Effector CD8-positive, alpha-beta T cell (primary cell): Measurements from ENCODE around the gene SORCS2.
"Not testable (repeated sequence)": the region's sequence is repeated elsewhere in the genome, so short reads cannot be mapped to it uniquely, and the experiment has no call there.

ENCODE experiments used
- DNase-seq: peaks from one replicate; lab custom pipeline; 2025; lab: John Stamatoyannopoulos, UW

SORCS2 gene

DNA sequence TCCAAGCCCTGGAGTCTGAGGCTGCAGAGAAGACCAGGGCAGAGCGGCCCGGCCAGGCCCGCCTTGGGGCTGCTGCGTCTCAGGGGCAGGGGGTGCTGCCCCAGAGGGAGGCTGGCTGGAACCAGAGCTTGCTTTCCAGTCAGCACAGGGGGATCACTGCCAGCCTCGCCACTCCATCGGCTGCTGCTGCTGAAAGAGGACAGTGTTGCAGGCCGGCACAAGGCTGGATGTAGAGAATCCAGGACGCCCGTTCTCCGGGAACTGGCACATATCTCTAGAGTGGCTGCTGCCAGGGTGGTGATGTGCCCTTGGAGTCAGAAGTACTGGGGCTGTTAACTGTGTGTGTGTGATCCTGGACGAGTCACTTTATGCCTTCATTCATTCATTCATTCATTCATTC is 31.9 kb upstream of the SORCS2 start:
- DNase-seq, result no peak

DNA sequence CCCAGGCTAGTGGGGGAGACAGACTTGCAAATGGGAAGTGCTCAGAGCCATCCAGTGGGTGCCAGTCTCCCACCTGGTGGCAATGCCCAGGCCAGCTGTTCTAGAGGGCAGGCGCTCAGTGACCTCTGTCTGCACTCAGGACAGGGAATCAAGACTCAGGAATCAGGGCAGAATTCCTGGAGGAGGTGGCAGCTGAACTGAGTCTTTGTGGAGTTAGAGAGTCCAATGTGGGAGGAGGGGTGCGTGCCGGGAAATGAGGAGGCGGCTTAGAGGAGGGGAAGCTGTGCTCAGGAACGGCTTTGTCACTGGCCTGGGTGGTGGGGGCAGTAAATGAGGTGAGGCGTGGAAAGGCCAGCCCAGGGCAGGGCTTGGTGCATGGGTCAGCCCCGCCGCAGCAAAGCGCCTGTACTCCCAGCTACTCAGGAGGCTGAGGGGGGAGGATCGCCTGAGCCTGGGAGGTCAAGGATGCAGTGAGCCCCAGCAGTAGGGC is 31.3 kb upstream of the SORCS2 start:
- DNase-seq, result no peak

DNA sequence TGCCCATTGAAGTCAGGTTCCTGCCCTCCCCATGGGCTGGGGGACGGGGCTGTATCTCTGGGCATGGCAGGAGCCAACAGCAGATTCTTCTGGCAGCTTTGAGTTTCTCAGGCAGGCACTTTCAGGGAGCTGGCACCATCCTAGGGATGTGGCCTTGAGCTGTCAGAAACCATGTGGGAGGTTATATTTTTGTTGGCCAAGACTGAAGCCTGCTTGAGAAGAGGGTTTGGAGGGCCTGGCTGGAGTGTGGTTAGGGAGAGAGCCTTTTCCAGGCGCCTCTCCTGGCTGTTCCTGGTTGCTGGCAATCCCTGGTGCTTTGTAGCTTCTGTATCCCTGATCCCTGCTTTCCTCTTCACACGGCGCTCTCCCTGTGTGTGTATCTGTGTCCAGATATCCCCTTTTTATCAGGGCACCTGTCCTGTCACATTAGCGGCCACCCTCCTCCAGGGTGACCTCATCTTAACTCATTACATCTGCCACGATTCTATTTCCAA is 30.6 kb upstream of the SORCS2 start:
- DNase-seq, result no peak

DNA sequence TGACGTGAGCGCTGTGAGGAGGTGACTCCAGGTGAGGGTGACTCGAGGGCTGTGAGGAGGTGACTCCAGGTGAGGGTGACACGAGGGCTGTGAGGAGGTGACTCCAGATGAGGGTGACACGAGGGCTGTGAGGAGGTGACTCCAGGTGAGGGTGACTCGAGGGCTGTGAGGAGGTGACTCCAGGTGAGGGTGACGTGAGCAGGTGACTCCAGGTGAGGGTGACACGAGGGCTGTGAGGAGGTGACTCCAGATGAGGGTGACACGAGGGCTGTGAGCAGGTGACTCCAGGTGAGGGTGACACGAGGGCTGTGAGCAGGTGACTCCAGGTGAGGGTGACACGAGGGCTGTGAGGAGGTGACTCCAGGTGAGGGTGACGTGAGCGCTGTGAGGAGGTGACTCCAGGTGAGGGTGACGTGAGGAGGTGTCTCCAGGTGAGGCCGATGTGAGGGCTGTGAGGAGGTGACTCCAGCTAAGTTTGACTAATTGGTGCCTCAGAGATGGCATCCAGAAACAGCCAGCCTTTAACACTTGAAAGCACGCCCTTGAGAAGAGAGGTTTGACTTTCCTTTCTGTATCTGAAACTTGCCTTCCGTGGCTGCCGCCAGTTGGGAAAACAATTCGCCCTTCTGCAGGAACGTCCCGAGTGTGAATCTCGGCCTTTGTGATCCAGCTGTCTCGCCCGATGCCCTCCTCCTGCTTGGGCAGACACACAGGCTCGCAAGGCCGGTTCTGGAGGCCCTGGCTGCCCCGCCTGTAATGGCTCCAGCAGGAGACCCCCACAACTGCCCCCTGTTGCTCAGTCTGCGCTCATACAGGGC is 27.1 kb upstream of the SORCS2 start:
- not testable (repeated sequence) for DNase-seq

DNA sequence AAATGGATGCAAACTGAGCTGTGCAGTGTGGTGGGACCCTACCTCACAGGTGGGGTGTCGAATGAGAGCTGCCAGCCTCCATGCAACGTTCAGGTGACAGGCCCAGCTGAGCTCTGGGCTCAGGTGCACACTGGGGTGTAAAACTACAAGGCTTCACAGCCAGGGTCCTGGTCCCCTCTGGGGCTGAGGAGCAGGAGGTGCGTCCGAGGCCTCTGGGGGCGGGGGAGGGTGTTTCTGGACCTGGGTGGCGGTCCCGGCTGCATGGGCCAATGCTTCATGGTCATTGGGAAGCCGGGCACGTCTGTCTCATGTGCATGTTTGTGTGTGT is 26.5 kb upstream of the SORCS2 start:
- DNase-seq, result no peak

DNA sequence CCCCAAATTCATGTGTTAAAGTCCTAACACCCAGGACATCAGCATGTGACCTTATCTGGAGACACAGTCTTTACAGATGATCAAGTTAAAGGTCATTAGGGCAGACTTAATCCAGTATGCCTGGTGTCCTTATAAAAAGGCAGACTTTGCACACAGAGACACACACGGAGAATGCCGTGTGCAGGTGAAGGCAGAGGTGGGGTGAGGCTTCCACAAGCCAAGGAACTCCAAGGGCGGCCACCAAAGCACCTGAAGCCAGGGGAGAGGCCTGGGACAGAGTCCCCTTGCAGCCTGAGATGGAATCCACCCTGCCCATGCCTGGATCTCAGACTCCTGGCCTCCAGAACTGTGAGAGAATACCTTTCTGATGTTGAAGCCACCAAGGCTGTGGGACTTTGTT is 26.1 kb upstream of the SORCS2 start:
- no peak for DNase-seq

DNA sequence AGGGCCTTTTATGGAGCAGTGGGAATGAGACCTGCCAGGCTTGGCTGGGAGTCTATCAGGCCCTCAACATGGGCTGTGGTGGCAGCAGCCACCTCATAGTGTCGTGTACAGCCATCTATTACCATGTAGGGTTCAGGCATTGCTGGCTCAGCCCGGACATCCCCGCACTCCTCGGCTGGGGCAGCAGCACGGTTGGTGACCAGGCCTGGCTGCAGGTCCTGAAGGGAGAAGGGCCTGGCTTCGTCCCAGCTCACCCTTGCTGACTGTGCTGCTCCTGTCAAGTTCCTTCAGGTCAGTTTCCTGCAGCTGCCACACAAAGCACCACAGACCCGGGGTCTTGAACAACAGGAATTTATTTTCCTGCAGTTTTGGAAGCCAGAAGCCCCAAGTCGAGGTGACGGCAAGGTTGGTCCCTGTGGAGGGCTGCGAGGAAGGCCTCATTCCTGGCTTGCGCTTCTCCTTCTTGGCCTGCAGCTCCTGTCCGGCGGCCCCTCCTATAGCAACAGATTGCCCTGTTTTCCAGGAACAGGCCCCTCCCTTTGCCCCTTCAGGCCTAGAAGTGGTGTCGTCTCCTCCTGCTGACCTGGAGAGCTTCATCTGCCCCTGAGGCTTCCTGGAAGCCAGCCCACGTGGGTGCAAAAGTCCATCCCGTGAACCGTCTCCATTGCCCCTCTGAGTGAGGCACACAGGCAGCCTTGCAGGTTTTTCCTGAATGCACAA is 25.2 kb upstream of the SORCS2 start:
- DNase-seq, result no peak

DNA sequence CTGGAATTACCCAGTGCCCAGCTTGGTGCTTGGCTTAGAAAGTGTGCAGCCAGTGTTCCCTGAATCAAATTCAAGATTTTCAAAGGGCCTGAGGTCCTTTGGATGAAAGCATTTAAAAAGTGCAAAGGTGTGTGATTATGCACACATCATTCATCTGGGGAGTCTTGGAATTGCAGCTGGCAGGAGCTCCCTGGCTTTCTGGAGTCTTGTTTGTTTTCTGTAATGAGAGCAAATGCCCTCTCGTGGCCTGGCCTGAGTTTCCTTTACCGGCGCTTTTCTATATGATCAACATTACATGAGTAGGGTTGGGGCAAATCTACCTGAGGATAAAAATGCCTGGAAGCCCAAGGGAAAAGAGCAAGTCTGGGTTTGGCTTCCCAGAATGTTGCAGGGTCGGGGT is 24.6 kb upstream of the SORCS2 start:
- DNase-seq, result no peak

DNA sequence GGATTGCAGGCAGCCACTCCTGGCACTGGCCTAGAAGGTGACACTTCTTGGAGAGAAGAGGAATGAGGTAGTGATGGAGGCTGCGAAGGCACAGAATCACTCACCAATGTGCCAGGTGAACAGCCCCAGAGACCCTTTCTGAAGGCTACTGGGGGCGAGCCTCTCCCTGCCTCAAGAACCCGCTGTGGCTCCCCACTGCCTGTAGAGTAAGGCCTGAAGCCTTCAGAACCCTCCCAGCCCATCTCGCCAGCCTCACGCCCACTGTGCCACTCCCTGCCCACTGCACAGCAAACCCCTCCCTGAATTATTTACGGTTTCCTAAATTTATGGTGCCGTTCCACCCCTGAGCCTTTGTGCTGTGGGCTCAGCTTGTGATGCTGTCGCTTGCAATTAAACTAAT is 24.2 kb upstream of the SORCS2 start:
- DNase-seq, result no peak

DNA sequence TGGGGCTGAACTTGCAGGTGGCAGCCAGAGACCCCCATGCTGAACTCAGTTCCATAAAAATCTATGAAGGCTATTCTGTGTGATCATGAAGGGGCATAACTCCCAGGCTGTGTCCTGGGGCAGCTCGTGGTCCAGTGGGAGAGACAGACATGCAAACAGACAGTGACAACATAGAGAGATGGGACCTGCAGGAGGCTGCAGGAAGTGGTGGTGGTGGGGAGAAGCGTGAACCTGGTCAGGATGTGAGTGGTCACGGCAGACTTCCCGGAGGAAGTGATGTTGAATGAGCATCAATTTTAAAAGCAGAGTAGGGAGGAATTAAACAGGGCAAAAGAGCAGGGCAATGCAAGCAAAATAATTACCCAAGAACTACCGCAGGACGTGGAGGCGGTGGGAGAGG is 23.2 kb upstream of the SORCS2 start:
- no peak for DNase-seq

DNA sequence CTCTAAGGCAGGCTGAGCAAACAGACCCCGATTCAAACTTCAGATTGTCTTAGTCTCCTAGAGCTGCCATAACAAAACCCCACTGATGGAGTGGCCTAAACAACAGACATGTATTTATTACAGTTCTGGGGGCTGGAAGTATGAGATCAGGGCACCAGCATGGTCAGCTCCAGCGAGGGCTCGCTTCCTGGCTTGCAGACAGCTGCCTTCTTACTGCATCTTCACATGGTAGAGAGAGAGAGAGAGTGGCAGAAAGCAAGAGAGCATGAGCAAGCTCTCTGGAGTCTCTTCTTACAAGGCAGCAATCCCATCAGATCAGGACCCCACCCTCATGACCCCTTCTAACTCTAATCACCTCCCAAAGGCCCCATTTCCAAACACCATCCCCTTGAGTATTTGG is 22.3 kb upstream of the SORCS2 start:
- no peak for DNase-seq

DNA sequence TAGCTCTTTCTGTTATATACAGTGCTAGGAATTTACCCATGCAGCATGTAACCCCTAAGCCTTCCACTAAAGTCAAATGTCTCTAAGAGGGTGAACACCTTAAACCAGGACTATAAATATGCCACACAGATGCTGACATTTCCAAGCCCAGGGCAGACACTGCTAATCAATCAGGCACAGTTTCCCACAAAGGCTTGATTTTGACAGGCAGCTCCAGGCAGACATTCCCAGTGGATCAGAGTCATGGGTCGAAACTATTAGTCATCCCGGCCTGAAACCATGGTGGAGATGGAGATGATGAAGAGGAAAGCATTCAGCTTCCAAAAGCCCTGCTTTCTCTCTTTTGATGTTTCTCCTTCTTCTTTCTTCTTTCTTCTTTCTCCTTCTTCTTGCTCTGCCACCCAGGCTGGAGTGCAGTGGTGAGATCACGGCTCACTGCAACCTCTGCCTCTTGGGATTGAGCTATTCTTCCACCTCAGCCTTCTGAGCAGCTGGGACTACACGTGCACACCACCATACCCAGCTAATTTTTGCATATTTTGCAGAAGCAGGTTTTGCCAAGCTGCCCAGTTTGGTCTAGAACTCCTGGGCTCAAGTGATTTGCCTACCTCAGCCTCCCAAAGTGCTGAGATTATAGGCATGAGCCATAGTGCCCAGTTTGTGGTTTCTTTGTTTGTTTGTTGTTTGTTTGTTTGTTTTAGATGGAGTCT is 21.0 kb upstream of the SORCS2 start:
- no peak for DNase-seq

DNA sequence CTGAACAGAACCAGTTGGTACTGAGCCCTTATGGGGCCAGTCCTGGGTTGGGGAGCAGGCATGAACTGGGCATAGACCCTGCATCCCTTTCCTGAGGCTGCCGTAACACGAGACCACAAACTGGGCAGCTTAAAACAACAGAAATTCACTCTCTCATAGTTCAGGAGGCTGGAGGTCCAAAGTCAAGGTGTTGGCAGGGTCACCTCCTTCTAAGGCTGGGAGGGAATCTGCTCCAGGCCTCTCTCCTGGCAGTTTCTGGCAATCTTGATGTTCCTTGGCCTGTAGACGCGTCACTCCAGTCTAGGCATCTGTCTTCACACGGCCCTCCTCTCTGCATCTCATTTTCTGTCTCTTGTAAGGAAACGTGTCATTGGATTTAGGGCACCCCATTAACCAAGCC is 19.8 kb upstream of the SORCS2 start:
- no peak for DNase-seq

DNA sequence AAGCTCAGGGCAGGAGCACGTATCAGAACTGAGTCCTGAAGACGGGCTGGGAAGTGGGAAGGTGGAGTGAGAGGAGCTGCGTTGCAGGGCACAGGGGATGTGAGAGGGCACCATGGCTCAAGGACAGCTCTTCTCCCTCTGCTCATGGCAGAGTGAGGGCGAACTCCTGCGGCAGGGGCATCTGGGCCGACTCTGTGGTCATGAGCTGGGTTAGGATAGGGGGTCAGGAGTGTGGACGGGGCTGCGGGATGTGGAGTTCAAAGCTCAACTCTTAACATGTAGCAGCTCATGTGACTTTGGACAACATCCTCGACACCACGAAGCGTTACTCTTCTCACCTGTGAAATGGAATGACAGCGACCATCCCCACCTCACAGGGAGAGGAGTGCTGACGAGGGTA is 19.4 kb upstream of the SORCS2 start:
- no peak for DNase-seq

DNA sequence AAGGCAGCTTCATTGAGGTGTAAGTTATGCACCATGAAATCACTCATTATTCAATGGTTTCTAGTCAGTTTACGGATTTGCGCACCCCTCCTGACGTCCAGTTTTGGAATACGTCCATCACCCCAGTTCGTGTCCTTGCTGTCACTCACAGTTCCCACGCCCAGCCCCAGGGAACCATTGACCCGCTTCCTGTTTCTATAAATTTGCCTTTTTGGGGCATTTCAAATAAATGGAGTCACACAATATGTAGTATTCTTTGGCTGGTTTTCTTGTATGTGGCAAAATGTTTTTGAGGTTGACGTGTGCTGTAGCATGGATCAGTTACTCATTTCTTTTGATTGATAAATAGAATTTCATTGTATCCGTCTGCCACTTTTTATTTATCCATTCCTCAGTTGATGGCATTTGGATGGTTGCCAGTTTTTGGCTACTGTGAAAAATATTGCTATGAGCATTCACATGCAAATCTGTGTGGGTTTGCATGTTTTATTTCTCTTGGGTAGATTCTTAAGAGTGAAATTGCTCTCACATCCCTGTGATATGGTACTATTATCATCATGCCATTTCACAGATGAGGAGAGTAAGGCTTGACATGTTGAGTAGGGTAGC is 18.4 kb upstream of the SORCS2 start:
- no peak for DNase-seq

DNA sequence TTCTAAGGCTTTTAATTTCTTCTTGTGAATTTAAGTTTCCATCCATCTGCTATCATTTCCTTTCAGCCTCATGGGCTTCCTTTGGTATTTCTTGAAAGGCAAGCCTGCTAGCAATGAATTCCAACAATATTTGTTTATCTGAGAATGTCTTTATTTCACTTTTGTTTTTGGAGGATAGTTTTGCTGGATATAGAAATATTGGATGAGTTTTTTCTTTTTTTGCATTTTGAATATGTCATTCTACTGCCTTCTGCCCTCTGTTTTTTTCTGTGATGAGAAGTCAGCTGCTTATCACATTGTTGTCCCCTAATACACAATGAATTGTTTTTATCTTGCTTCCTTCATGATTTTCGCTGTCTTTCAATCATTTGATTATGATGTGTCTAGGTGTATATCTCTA is 13.2 kb upstream of the SORCS2 start:
- DNase-seq, result no peak

DNA sequence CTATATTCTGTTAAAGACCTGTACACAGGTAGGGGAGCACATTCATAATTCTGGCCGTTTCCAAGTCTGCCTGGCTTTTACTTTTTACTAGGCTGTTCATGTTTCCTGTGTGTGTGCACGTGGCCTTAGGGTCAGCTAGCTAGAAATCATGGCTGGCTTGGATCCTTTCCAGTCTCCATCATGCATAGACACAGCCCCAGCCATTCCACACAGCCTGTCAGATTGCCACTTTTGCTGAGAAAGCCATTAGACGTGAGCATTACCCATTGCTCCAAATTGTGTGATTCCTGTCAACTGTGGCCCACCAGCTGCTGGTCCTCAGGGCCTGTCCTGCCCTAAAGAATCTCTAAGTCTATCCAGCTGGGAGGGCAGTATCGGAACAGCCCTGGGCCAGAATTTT is 11.4 kb upstream of the SORCS2 start:
- DNase-seq, result no peak

DNA sequence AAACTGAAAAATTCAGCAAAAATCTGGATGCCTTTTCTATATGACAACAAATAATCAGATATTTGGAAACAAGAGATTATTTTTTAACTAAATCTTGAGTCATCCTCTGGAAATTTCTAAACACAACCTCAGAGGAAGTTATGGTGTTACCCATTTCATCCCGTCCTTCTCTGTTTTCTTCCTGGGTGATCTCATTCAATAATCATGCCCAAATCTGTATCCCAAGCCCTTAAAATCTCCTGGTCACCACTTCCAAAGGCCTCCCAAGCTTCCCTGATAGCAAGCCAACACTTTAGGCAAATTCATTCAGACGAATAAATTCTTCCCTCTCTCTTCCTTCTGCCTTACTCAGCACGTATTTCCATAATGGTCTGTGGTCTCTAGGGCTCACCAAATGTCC is 9.7 kb upstream of the SORCS2 start:
- no peak for DNase-seq

DNA sequence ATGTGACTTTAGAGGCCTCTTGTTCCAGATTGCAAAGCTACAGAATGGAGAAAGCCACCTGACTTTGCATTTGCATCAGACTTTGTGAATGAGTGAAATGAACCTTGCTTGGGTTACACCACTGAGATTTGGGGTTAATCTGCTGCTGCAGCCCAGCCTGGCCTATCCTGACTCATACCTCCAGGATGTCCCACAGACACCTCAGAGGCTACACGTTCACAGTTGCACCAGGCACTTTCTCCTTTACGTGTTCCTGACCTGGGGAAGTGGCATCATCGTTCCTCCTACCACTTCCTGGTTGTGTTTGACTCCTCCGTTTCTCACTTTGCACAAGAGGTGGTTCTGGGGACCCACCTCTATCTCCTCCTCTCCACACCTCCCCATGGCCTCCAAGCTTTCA is 9.2 kb upstream of the SORCS2 start:
- DNase-seq, result no peak

DNA sequence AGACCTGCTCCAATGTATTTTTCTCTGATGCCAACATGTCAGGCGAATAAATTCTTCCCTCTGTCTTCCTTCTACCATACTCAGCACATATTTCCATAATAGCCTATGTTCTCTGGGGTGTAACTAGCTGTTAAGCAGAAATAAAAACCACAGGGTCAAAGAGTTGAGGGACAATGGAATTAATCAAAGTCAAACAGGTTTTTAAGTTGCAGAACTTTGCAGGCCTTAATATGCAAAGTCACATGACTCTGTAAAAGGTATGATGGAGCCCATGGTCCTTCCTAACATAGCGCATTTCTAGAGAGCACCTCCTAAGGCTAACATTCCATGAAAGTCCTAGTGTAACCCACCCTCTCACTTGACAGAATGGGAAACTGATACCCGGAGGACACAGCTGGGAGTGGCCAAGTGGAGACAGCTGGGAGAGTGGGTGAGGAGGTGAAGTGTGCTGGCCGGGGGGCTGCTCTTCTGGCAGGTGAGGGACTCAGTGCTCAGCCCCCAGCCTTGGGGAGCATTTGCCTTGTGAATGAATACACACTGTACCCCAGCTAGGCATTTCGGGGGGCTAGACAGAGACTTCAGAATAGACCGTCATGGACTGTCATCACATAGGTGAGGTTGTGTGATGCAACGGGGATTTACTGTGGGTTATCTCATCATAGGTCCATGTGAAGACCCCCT is 8.4 kb upstream of the SORCS2 start:
- DNase-seq, result no peak

DNA sequence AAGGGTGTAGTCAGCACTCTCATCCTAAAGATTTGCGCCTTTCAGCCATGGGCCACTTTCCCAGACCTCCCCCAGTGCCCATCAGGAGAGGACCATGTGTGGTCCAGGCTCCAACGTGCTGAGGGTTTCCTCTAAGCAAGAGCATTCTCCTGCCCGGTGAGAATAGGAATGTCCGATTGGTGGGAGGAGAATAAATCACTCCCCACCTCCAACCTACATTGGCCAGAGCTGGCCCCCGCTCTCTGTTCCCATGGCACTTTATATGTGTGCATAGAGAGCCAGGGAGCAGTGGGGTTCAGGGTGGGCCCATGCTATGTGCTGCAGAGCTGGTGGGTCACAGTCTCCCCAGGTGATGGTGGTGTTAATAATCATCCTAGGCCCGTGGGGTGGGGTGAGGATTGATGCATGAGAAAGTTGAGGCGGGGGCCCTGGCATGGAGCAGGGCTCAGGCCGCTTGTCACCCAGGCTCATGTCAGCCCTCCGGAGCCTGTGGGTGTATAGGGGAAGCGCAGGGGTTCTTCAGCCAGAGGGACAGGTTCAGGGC is 6.8 kb upstream of the SORCS2 start:
- no peak for DNase-seq

DNA sequence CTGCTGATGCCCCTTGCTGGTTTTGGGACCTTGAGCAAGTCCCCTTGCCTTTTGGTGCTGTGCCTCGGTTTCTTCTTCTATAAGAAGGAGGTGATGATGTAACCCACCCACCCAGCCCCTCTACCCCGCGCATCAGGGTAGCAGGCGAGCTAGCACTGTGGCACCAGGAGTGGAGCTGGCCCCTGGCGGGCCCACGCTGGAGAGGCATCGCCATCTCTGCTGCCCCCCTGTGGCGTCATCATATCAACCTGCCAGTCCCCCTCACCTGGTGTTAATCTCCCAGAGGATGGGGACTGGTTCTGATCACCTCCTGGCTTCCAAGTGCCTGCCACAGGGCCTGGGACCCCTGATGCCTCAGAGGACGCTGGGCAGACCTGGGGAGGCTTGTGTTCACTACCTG is 6.3 kb upstream of the SORCS2 start:
- no peak for DNase-seq
